Kidney epithelial cell (primary cell): ENCODE results near the gene TRIO. TPM values are rescaled to one million over a fixed set of nuclear protein-coding genes. Genes with fewer than 3 reads are reported as not detected.

Source experiments
- DNase-seq: peaks from one replicate; pipeline ENCODE4 v3.0.0-alpha.2; 2010; ENCODE audit warnings: low read depth
- H3K27me3 ChIP-seq: 2 replicates; pipeline ENCODE4 v1.6.0; 2011; ENCODE audit warnings: low read length; ENCODE audit not compliant: control insufficient read depth, insufficient read depth
- H3K36me3 ChIP-seq: 2 replicates; pipeline ENCODE4 v1.5.1; 2011; ENCODE audit warnings: low read length; ENCODE audit not compliant: control insufficient read depth, insufficient read depth
- H3K4me3 ChIP-seq: 2 replicates; pipeline ENCODE4 v1.5.1; 2011; ENCODE audit warnings: low read depth, mild to moderate bottlenecking, control low read depth, low read length
- total RNA-seq: library from RNA; depleted of rRNA; stranded (reverse); fragments of >200 nt; gene quantifications from 2 replicates; pipeline ENCODE4 v1.2.3, GENCODE V29; 2015
- TF ChIP-seq, protein P1 (sequence below): IDR thresholded peaks from 2 replicates; pipeline ENCODE4 v1.5.1; 2011; ENCODE audit warnings: mild to moderate bottlenecking, moderate library complexity, low read length, control low read depth, inconsistent platforms; ENCODE audit not compliant: insufficient read depth, poor library complexity, severe bottlenecking

The TRIO gene
- total RNA-seq, 1 donor from 2014 or later = 174 TPM

DNA sequence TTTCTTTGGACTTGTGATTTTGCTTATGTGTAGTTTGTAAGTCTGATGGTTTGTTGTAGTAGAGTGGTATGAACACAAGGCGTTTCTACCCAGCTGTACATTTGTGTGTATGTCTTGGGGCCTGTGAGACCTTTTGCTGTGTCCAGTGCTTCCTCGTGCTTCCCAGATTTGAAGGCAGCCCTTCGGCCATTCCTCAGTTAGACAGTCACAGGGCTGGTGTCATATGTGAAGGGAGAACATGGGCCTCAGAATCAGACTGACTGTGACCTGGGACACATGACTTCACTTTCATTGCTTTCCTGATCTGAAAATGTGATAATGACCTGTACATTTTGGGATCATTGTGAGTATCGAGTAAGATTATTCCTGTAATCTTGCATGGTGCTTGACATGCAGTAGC, 140.0 kb downstream of the TRIO start:
- Histone ChIP-seq H3K36me3 (no peaks in the 10 kb centered on the region), H3K4me3 (no peak overlapping the region), H3K27me3 (no peaks in the 10 kb centered on the region)
- DNase-seq = no peak
- TF ChIP-seq, protein P1, sequence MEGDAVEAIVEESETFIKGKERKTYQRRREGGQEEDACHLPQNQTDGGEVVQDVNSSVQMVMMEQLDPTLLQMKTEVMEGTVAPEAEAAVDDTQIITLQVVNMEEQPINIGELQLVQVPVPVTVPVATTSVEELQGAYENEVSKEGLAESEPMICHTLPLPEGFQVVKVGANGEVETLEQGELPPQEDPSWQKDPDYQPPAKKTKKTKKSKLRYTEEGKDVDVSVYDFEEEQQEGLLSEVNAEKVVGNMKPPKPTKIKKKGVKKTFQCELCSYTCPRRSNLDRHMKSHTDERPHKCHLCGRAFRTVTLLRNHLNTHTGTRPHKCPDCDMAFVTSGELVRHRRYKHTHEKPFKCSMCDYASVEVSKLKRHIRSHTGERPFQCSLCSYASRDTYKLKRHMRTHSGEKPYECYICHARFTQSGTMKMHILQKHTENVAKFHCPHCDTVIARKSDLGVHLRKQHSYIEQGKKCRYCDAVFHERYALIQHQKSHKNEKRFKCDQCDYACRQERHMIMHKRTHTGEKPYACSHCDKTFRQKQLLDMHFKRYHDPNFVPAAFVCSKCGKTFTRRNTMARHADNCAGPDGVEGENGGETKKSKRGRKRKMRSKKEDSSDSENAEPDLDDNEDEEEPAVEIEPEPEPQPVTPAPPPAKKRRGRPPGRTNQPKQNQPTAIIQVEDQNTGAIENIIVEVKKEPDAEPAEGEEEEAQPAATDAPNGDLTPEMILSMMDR = no peak

DNA sequence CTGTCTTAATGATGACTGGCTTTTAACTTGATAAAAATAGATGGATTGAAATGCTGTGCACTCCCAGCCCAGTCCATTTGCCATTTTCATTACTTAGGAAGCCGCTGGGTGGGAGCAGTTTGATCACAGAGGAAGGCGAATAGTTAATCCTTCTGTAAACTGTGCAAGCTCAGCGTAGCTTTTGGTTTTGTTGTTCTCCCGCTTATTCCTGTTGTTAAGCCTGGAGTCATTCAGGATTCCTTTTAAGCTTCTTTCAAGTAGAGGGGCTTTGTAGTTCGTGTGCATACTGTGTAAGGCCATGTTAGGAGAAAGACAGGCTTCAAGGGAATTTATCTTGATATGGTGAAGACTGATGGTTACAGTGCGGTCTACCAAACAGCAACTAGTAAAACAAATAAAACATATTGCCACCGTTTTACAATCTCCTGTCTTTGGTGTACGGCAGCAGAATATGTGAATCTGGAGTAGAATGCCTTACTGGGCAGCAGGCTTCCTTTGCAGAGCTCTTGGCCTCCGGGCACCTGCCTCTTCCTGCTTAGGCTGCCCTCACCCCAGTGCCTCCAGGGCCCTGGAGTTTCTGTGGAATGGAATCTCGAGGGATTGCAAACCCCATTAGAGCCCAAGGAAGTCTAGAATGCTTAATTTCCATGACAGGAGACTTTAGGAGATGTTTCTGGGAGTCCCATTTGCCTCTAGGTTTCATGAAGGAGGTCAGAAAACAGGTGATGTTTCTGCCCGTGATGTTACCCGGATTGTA, 141.4 kb downstream of the TRIO start:
- Histone ChIP-seq H3K36me3 (no peaks in the 10 kb centered on the region), H3K4me3 (no peak overlapping the region), H3K27me3 (no peaks in the 10 kb centered on the region)
- TF ChIP-seq, protein P1 = no peak
- DNase-seq = no peak

DNA sequence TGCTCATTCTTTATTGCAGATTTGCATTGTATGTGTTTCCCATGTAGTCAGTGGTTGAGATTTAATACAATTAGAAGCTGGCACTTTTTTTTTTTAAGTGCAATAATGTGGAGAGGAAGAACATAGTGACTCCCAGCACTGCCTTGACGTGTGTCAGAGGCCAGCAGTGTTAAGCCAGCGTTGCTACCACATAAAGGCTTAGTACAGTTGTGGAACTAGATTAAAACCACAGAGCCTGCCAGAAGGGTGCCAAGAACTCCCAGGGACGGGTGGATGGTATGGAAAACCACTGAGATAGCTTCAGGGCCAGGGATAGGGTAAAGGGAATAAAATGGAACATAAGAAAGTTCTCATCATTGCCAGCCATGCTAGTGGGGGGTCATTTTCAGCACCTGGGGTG, 142.9 kb downstream of the TRIO start:
- Histone ChIP-seq H3K27me3 (no peaks in the 10 kb centered on the region), H3K36me3 (no peaks in the 10 kb centered on the region), H3K4me3 (no peak overlapping the region)
- TF ChIP-seq, protein P1 = no peak
- DNase-seq = no peak

DNA sequence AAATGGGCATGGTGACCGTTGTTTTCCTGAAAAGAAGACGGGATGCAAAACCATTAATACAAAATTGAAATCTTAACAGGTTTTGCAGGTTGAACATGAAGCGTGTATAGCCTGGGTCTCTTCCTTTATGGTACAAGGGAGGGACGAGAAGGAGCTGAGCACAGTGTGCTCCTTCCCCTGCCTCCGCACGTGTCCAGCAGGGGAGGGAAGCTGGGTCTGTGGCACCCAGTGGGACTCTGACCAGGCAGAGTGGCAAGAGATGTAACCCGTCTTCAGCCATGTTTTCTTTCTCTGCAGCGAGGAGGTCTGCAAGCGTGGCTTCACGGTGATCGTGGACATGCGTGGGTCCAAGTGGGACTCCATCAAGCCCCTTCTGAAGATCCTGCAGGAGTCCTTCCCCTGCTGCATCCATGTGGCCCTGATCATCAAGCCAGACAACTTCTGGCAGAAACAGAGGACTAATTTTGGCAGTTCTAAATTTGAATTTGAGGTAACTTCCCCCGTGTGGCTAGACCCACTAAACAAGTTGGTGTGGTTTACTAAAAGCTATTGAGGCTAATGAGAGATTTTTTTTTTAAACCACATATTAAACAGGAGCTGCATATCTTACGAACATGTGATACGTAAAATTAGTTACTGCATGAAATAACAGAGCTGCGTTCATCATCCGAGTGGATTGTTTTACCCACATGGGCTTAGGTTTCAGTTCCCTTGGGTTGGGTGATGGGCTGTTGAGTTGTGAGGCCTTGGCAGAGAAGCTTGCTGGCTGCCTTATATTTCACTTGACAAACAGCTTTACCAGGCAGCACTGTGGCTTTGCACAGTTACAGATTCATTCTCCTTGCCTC, 143.7 kb downstream of the TRIO start:
- TF ChIP-seq, protein P1 = no peak

DNA sequence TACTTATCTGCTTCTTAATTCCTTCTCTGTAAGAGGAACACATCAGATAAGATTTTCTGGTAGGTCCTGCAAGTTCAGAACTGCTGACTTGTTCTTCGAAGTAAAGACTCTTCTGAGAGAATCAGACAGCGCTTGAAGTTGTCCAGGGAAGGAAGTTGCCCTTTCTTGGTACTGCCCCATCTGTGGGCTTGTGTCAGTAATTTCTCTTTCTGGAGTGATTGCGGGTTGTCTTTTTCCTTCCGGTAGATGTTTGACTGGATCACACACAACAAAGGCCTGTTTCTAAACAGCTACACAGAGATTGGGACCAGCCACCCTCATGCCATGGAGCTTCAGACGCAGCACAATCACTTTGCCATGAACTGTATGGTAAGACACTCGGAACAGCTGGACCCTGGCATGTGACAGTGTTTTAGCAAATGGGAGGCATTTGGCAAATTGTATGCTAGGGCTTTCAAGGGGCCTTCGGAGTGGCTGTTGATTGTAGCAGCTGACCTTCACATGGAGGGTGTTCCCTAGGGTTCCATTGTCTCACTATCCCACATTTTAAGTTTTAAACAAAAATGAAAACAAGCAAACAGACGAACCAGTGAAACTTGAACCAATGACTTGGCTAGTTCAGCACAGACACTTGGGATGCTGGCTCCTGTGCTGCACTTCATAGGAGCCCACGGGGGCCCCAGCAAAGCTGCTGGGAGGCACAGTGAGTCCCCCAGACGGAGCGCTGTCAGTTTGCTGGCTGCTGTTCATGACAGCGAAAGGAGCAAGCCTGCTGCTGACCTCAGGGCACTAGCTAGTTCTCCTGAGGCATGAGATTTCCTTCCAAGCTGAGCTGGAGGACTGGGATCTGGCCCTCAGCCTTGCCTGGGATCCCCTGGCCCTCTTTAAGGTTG, 149.9 kb downstream of the TRIO start:
- Histone ChIP-seq H3K36me3 (peaks cover 4% of the 10 kb centered on the region), H3K27me3 (no peaks in the 10 kb centered on the region), H3K4me3 (no peak overlapping the region)
- TF ChIP-seq, protein P1 = no peak
- no peak for DNase-seq

More for the DNA sequence above, 143.7 kb downstream of the TRIO start:
- DNase-seq = no peak
- Histone ChIP-seq H3K36me3 (no peaks in the 10 kb centered on the region), H3K4me3 (no peak overlapping the region), H3K27me3 (no peaks in the 10 kb centered on the region)
